Adrenal gland (tissue), 5 donors: ENCODE measurements around the gene DUSP18.

Experiments
- POLR2A ChIP-seq, 2 donors: fragments of 450-650 bp; IDR thresholded peaks; one replicate each; pipeline ENCODE4 v1.6.1; 2017; ENCODE audit warnings: antibody characterized with exemption in 2 of 2, mild to moderate bottlenecking in 2 of 2, moderate library complexity in 1 of 2
- TF ChIP-seq, protein P1 (sequence below), 6 experiments: fragments of 450-650 bp in 4 of 6; fragments of 200-600 bp in 2 of 6; sonication (generic) in 1 of 6; IDR thresholded peaks; 1 replicate in 5 of 6; 2 replicates in 1 of 6; pipeline versions ENCODE4 v1.5.1 to v1.8.0; 2016 to 2021; ENCODE audit warnings: antibody characterized with exemption in 6 of 6, mild to moderate bottlenecking in 2 of 6, moderate library complexity in 1 of 6
- donor health status: DM: no; HTN: no; CAD: no.

DNA sequence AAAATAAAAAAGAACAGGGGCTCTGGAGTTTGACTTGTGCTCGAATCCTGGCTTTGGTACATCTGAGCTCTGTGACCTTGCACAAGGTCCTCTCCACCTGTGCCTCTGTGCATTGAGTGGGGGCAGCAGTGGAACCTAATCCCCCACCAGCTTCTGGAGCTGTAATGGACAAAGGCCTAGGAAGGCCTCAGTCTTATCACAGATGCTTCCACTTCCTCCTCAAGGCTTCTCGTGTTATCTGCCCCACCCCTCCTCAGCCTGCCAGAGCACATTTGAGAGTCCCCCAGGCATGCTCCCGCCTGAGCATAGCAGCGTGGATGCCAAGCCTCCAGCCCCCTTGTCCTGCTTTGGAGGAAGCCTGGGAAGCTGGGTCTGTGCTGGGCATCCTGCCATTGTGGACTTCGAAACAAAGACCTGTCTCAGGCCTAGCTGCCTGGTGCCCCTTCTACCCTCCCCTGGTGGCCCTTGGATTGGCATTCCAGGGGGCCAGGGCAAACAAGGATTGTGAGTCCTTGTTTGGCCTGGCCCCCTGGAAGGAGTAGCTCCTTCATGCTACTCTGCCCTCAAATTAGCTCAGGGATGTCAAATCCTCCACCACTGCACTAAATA, 17.1 kb downstream of the DUSP18 start:
- TF ChIP-seq, protein P1, sequence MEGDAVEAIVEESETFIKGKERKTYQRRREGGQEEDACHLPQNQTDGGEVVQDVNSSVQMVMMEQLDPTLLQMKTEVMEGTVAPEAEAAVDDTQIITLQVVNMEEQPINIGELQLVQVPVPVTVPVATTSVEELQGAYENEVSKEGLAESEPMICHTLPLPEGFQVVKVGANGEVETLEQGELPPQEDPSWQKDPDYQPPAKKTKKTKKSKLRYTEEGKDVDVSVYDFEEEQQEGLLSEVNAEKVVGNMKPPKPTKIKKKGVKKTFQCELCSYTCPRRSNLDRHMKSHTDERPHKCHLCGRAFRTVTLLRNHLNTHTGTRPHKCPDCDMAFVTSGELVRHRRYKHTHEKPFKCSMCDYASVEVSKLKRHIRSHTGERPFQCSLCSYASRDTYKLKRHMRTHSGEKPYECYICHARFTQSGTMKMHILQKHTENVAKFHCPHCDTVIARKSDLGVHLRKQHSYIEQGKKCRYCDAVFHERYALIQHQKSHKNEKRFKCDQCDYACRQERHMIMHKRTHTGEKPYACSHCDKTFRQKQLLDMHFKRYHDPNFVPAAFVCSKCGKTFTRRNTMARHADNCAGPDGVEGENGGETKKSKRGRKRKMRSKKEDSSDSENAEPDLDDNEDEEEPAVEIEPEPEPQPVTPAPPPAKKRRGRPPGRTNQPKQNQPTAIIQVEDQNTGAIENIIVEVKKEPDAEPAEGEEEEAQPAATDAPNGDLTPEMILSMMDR (IDR thresholded peaks at IDR 0.05): no peak
- TF ChIP-seq POLR2A (IDR thresholded peaks at IDR 0.05): no peak
